Sigmoid colon (tissue), 7 donors: ENCODE results near the gene LYVE1. TPM values are rescaled to one million over a fixed set of nuclear protein-coding genes. Genes with fewer than 3 reads are reported as not detected.

Experiments
- DNase-seq: peaks from one replicate; pipeline ENCODE4 v3.0.0-alpha.2; 2019
- H3K27ac ChIP-seq, 4 donors: fragments of 200-600 bp; sonication (generic); one replicate each; pipeline ENCODE4 v1.5.1; 2016 to 2019; ENCODE audit warnings: mild to moderate bottlenecking in 1 of 4
- H3K27me3 ChIP-seq, 3 donors: fragments of 200-600 bp; sonication (generic); one replicate each; pipeline ENCODE4 v1.5.1; 2019; ENCODE audit warnings: mild to moderate bottlenecking in 1 of 3
- H3K36me3 ChIP-seq, 4 donors: fragments of 200-600 bp; sonication (generic); one replicate each; pipeline ENCODE4 v1.5.1; 2016 to 2019
- H3K4me1 ChIP-seq, 4 donors: fragments of 200-600 bp; sonication (generic); one replicate each; pipeline ENCODE4 v1.5.1; 2017 to 2019
- H3K4me3 ChIP-seq, 4 donors: fragments of 200-600 bp; sonication (generic); one replicate each; pipeline ENCODE4 v1.5.1; 2017 to 2019; ENCODE audit warnings: mild to moderate bottlenecking in 2 of 4, moderate library complexity in 1 of 4
- H3K9me3 ChIP-seq, 4 donors: fragments of 200-600 bp in 3 of 4; sonication (generic) in 3 of 4; one replicate each; pipeline versions ENCODE4 v1.5.1 to v1.6.1; 2013 to 2019
- CTCF ChIP-seq, 4 experiments: fragments of 450-650 bp in 3 of 4; fragments of 200-600 bp in 1 of 4; IDR thresholded peaks; one replicate each; pipeline ENCODE4 v1.5.1; 2016 to 2019; ENCODE audit warnings: antibody characterized with exemption in 4 of 4, mild to moderate bottlenecking in 3 of 4, moderate library complexity in 2 of 4
- EP300 ChIP-seq, 4 donors: sonication (generic); formaldehyde crosslinking; IDR thresholded peaks; one replicate each; pipeline ENCODE4 v1.6.1; 2017; ENCODE audit warnings: antibody characterized with exemption in 4 of 4
- POLR2A ChIP-seq, 2 donors: fragments of 450-650 bp; IDR thresholded peaks; one replicate each; pipeline ENCODE4 v1.6.1; 2016; ENCODE audit warnings: antibody characterized with exemption in 2 of 2, mild to moderate bottlenecking in 2 of 2, moderate library complexity in 2 of 2
- POLR2AphosphoS5 ChIP-seq, 4 donors: sonication (generic); formaldehyde crosslinking; IDR thresholded peaks; one replicate each; pipeline ENCODE4 v1.6.1; 2017; ENCODE audit warnings: antibody characterized with exemption in 4 of 4
- WGBS, 2 donors: extraction: QIAGEN DNeasy Blood & Tissue Kit; methylation state at CpG; one replicate each; pipeline ENCODE4 v1.1.7; 2013; 5-methylcytosine and 5-hydroxymethylcytosine counted together
- intact Hi-C: fragments of 100-400 bp; cut with DNase I; formaldehyde crosslinking; loops from one replicate; pipeline ENCODE4 v1.15.1; 2023
- polyA plus RNA-seq, 3 donors: library from polyadenylated mRNA; stranded (reverse); fragments of 200-250 nt; gene quantifications; one replicate each; pipeline ENCODE4 v1.2.3, GENCODE V29; 2013
- total RNA-seq, 4 donors: library from RNA; depleted of rRNA; stranded (reverse); fragments of >200 nt; gene quantifications; one replicate each; pipeline ENCODE4 v1.1.0, GENCODE V29; 2016
- donor health status: healthy with polysubstance abuse.
- donor health status: Bipolar disorder and iron deficiency.
- donor health status: healthy.

Gene LYVE1
- total and polyA plus RNA-seq, 7 donors: 21.3 to 158 (median 41.5) TPM

DNA sequence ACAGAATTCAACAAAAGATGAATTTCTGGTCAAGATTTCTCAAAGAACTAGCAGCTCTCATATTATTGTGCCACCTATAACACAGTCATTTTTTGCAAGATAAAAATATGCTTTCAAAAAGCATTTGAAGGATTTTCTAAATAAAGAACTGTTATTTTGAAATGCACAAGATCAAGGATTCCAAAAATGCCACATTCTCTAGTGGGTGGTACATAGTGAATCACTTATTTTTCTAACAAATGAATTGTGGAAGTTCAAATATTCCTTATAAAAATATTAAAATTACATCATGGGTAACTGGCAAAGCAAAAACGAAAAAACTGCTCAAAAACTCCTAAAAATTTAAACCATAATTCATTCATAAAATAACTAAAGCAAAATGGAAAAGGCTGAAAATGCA lies 29.5 kb downstream of the LYVE1 start:
- intact Hi-C loops: no loop called here
- peaks cover 0 to 3% (median 0%) of the 10 kb centered on the region in 4 donors for H3K36me3 ChIP-seq
- DNase-seq: no peak
- no peaks in the 10 kb centered on the region for H3K27me3 ChIP-seq
- peaks cover 0 to 14% (median 5%) of the 10 kb centered on the region in 4 donors for H3K4me1 ChIP-seq
- 73 to 78% methylated on average over 1 of the region's 1 CpG for WGBS, 2 donors
- no peak overlapping the region for H3K4me3 ChIP-seq
- no peak overlapping the region for H3K27ac ChIP-seq
- no peaks in the 10 kb centered on the region for H3K9me3 ChIP-seq
- TF ChIP-seq POLR2A (IDR thresholded peaks at IDR 0.05) (no peak), EP300 (IDR thresholded peaks at IDR 0.05) (no peak), POLR2AphosphoS5 (IDR thresholded peaks at IDR 0.05) (no peak), CTCF (IDR thresholded peaks at IDR 0.05) (no peak)

- Histone ChIP-seq H3K27ac (no peak overlapping the region), H3K9me3 (no peaks in the 10 kb centered on the region), H3K36me3 (peaks cover 0 to 16% (median 2%) of the 10 kb centered on the region in 4 donors), H3K27me3 (no peaks in the 10 kb centered on the region), H3K4me1 (peaks cover 0 to 14% (median 5%) of the 10 kb centered on the region in 4 donors), H3K4me3 (no peak overlapping the region)
- TF ChIP-seq EP300 (IDR thresholded peaks at IDR 0.05): no peak
- TF ChIP-seq POLR2A (IDR thresholded peaks at IDR 0.05): no peak
- TF ChIP-seq POLR2AphosphoS5 (IDR thresholded peaks at IDR 0.05): no peak
- TF ChIP-seq CTCF (IDR thresholded peaks at IDR 0.05): no peak
- intact Hi-C loops: no loop called here
- DNase-seq: no peak
Observed at GRCh38 chr11:10537600-10537999, 30.9 kb downstream of the LYVE1 start.

DNA sequence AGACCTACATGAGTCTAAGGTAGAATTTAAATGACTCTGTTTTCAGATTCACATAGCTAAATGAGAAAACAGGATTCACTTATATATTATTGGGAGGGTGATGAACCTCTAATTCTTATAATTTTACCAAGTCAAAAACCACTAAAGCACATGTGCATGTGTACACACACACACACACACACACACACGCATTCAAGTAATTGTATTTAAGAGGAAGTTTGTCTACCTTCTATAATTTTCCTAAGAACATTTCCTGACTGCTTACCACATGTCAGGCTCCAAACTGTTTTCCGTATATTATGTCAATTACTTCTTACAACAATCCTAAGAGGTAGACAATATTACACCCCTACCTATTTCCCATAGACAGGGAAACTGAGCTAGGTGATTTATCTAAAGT lies 34.1 kb downstream of the LYVE1 start:
- intact Hi-C loops: no loop called here
- no peak overlapping the region for H3K4me3 ChIP-seq
- 58 to 63% methylated on average over 2 of the region's 2 CpGs for WGBS, 2 donors
- no peaks in the 10 kb centered on the region for H3K9me3 ChIP-seq
- H3K27me3 ChIP-seq: no peaks in the 10 kb centered on the region
- no peak overlapping the region for H3K27ac ChIP-seq
- H3K36me3 ChIP-seq: peaks cover 0 to 44% (median 8%) of the 10 kb centered on the region in 4 donors
- H3K4me1 ChIP-seq: peaks cover 0 to 1% (median 0%) of the 10 kb centered on the region in 4 donors
- no peak for DNase-seq
- TF ChIP-seq POLR2AphosphoS5 (IDR thresholded peaks at IDR 0.05): no peak
- no peak for TF ChIP-seq POLR2A (IDR thresholded peaks at IDR 0.05)
- no peak for TF ChIP-seq CTCF (IDR thresholded peaks at IDR 0.05)
- no peak for TF ChIP-seq EP300 (IDR thresholded peaks at IDR 0.05)

DNA sequence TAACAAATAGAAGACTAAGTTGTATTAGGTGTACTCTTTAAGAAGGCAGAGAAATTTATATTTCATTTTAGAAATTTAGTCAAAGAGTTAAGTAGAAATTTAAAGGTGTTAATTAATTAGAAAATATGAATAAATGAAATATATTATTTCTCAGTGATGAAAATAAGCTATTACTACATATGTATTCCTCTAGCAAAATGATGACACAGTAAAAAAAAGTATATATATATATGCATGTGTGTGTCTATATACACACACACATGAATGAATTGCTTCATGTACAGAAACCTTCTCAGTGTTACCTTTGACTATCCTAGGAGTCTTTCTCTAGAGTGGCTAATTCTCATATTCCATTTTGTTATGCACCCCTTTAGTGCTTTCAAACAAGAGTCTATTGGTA lies 35.1 kb downstream of the LYVE1 start:
- no peak overlapping the region for H3K4me3 ChIP-seq
- no peak overlapping the region for H3K27ac ChIP-seq
- TF ChIP-seq POLR2A (IDR thresholded peaks at IDR 0.05) (no peak), CTCF (IDR thresholded peaks at IDR 0.05) (no peak), POLR2AphosphoS5 (IDR thresholded peaks at IDR 0.05) (no peak), EP300 (IDR thresholded peaks at IDR 0.05) (no peak)
- no peaks in the 10 kb centered on the region for H3K27me3 ChIP-seq
- peaks cover 0 to 54% (median 10%) of the 10 kb centered on the region in 4 donors for H3K36me3 ChIP-seq
- DNase-seq: no peak
- no peaks in the 10 kb centered on the region for H3K4me1 ChIP-seq
- no peaks in the 10 kb centered on the region for H3K9me3 ChIP-seq
- intact Hi-C loops: no loop called here

GRCh38 chr11:10532526-10532925 lies 35.9 kb downstream of the LYVE1 start:
- TF ChIP-seq CTCF (IDR thresholded peaks at IDR 0.05) (no peak), EP300 (IDR thresholded peaks at IDR 0.05) (no peak), POLR2A (IDR thresholded peaks at IDR 0.05) (no peak), POLR2AphosphoS5 (IDR thresholded peaks at IDR 0.05) (no peak)
- H3K9me3 ChIP-seq: no peaks in the 10 kb centered on the region
- no peak overlapping the region for H3K4me3 ChIP-seq
- 90 to 92% methylated on average over 2 of the region's 2 CpGs for WGBS, 2 donors
- peaks cover 0 to 60% (median 11%) of the 10 kb centered on the region in 4 donors for H3K36me3 ChIP-seq
- H3K27me3 ChIP-seq: no peaks in the 10 kb centered on the region
- DNase-seq: no peak
- intact Hi-C loops: no loop called here
- no peaks in the 10 kb centered on the region for H3K4me1 ChIP-seq
- H3K27ac ChIP-seq: no peak overlapping the region
